Mucosa of rectum (tissue), 2 donors: ENCODE data around the gene OLFM2.
"Not testable (repeated sequence)": the region's sequence is repeated elsewhere in the genome, so short reads cannot be mapped to it uniquely, and the experiment has no call there.

ENCODE experiments used
- H3K27ac ChIP-seq, 2 donors: one replicate each; pipeline ENCODE4 v1.7.0; 2013; ENCODE audit warnings: inconsistent platforms in 2 of 2, low read depth in 2 of 2, low read length in 2 of 2
- H3K27me3 ChIP-seq, 2 donors: one replicate each; pipeline ENCODE4 v1.7.0; 2013; ENCODE audit warnings: low read length in 2 of 2; ENCODE audit not compliant: control insufficient read depth in 2 of 2, insufficient read depth in 2 of 2
- H3K36me3 ChIP-seq, 2 donors: one replicate each; pipeline ENCODE4 v1.7.0; 2013; ENCODE audit warnings: low read length in 2 of 2; ENCODE audit not compliant: control insufficient read depth in 2 of 2, insufficient read depth in 2 of 2
- H3K4me1 ChIP-seq, 2 donors: one replicate each; pipeline ENCODE4 v1.7.0; 2013; ENCODE audit warnings: low read length in 2 of 2, mild to moderate bottlenecking in 1 of 2; ENCODE audit not compliant: control insufficient read depth in 2 of 2, insufficient read depth in 2 of 2
- H3K4me3 ChIP-seq, 2 donors: one replicate each; pipeline ENCODE4 v1.7.0; 2013; ENCODE audit warnings: low read length in 2 of 2
- H3K9ac ChIP-seq, 2 donors: one replicate each; pipeline ENCODE4 v1.7.0; 2013; ENCODE audit warnings: low read length in 2 of 2, low read depth in 1 of 2, mild to moderate bottlenecking in 1 of 2
- H3K9me3 ChIP-seq, 2 donors: one replicate each; pipeline ENCODE4 v1.7.0; 2013; ENCODE audit warnings: low read length in 2 of 2; ENCODE audit not compliant: control insufficient read depth in 2 of 2
- donor health status: healthy.
- donor health status: Normal muscosa, but diverticular disease.

Gene OLFM2

DNA sequence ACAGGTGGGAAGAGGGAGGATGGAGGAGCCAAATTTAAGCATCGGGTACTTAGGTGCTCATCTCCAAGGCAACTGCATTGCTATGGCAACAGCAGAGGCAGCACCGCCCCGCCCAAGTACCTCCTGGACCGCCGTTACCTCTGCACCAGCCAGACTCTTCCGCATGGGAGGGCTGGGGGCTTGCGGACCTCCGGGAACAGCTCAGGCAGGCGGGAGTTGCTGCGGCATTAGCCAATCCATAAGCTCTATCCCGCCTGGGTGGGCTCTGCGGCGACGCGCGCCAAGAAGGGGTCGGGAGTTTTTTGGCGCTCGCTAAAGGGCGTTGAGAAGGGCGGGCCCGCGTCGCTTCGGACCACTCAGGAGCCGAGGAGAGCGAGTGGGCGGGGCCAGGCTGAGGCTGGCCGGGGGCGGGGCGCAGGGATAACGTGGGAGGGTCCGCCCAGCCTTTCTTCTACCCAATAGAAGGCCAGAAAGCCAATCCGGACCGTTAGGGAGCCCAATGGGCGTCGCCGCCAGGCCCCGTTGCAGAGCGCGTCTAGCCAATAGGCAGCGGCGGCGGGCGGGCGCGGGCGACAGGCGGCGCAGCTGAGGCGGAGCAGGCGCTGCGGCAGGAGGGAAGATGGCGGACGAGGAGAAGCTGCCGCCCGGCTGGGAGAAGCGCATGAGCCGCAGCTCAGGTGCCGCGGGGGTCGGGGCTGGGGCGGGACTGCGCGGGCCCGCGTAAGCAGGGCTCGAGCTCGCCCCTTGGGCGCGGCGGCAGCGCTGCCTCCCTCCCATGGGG is 101.4 kb downstream of the OLFM2 start, which contains the start of gene PIN1:
TSS of gene PIN1 (plus strand) at position 593 of the 781 bp plus-strand sequence. CDS start at position 620, 27 bp downstream.
- Histone ChIP-seq H3K9me3 (no peaks in the 10 kb centered on the region), H3K9ac (peak within 1 kb of the TSS; percentile 65 to 72), H3K4me3 (peak within 1 kb of the TSS; percentile 86 to 90), H3K36me3 (peaks cover 4 to 19% of the 10 kb centered on the region in 2 donors), H3K27ac (peak within 1 kb of the TSS; percentile 52 to 77), H3K27me3 (no peaks in the 10 kb centered on the region), H3K4me1 (peaks cover 10 to 12% of the 10 kb centered on the region in 2 donors)

DNA sequence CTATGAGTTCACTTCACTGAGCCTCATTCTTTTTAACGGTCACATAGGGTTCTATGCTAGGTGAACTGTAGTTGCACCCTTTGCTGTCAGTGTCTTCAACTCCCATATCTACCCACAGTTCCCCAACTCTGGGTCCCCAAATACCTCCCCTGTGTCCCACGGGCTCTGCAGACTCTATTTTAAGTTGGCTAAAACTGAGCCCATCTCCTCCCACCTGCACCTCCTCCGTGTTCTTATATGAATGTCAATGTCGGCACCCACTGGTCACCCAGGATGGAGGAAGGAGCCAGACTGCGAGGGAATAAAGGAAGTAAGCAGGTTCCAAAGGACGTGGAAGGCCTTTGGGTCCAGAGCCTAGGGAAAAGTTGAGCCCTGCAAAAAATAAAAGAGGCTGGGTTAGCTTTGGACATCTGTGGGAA is 102.0 kb downstream of the OLFM2 start:
- peak overlapping the region; percentile 52 to 56 for H3K9ac ChIP-seq
- peaks cover 7 to 16% of the 10 kb centered on the region in 2 donors for H3K36me3 ChIP-seq

DNA sequence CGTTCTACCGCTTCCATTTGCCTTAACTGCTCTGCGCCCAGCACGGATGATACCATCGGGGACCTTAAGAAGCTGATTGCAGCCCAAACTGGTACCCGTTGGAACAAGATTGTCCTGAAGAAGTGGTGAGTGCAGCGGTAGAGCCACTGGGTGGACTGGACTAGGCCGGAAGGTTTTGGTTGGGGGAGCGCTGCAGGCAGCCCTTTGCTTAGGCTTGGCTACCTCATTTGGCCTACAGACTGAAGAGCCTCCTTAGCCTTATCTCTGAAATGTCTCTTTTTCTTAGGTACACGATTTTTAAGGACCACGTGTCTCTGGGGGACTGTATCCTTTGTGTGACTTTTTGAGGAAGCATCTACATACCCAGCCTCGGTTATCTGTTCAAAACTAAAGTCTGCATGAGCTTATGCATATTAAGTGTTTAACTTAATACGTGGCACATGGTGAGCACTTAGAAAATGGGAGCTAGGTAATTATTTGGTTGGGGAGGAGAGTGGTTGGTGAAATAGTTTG is 107.7 kb downstream of the OLFM2 start:
- H3K9ac ChIP-seq: peak overlapping the region; percentile 80 to 88
- no peaks in the 10 kb centered on the region for H3K27me3 ChIP-seq
- H3K4me1 ChIP-seq: peaks cover 13 to 16% of the 10 kb centered on the region in 2 donors
- peaks cover 7 to 11% of the 10 kb centered on the region in 2 donors for H3K36me3 ChIP-seq
- H3K9me3 ChIP-seq: no peaks in the 10 kb centered on the region
- H3K4me3 ChIP-seq: peak overlapping the region; percentile 93 to 96
- H3K27ac ChIP-seq: no peak overlapping the region

More for the DNA sequence above, 102.0 kb downstream of the OLFM2 start:
- Histone ChIP-seq H3K27me3 (no peaks in the 10 kb centered on the region), H3K9me3 (no peaks in the 10 kb centered on the region), H3K4me3 (peak overlapping the region; percentile 84 to 87), H3K4me1 (peaks cover 10 to 12% of the 10 kb centered on the region in 2 donors), H3K27ac (peak overlapping the region; percentile 52 to 77)

DNA sequence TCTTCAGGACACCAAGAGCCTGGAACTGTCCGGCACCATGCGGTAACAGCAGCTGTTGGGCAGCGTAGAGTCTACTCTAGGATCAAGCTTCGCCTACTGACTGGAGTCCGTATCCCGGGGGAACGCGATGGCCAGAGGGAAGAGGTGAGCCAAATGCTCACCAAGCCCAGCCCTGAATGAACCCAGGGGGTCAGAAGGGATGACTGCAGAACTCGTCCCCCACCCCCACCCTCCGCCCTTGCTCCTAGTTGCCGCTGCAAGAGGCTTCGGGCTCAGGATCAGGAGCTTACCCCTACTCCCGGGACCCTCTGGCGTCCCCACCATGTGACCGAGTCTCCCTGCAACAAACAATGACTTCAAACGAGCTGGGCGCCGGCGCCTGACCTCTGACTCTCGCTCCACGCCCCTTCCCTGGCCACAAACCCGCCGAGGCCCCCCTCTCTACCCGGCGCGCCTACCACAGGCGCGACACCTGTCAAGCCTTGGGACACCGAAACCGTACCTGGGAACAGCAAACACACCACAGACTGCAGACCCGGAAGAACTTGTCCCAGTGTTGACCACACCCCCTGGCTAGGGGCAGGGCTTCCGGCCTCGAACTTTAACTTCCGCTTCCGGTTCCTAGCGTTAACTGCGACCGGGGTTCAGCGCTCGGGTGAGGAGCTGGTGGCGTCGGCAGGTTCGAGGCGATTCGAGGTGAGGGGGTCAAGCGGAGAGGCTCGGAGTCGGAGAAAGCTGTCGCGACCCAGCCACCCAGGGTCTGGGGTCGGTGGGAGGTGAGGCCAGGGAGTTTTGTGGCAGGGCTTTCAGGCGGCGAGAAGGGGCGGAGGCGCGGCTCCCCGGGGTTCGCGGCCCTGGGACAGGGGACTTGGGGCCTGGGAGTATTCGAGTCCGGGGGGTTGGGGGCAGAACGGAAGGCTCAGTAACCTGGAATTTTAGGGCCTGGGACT is 108.8 kb downstream of the OLFM2 start, which contains the start of gene UBL5:
TSS of gene UBL5 (plus strand) at position 630 of the 950 bp plus-strand sequence. CDS start 420 bp downstream, outside the sequence.
- peak within 1 kb of the TSS; percentile 90 to 95 for H3K27ac ChIP-seq
- H3K4me3 ChIP-seq: peak within 1 kb of the TSS; percentile 93 to 96
- H3K36me3 ChIP-seq: peaks cover 7 to 11% of the 10 kb centered on the region in 2 donors
- peaks cover 13 to 16% of the 10 kb centered on the region in 2 donors for H3K4me1 ChIP-seq
- H3K9me3 ChIP-seq: no peaks in the 10 kb centered on the region
- peak within 1 kb of the TSS; percentile 80 to 88 for H3K9ac ChIP-seq
- no peaks in the 10 kb centered on the region for H3K27me3 ChIP-seq

DNA sequence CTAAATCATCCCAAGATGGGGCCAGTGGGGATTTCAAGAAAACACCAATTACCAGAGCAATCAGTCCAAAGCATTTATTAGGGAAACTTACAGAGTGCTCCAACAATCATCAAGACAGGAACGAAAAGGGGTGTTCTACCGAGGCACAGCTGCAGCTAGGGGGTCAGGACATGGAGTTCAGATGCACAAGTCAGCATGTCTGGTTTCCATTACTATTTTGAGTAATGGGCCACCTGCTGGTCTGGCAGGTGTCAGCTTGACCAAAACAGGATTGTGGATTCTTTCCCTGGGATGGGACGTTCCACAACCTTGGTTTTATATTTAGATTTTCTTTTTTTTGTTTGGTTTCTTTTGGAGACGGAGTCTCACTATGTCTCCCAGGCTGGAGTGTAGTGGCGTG is 112.5 kb downstream of the OLFM2 start:
- H3K27me3 ChIP-seq: no peaks in the 10 kb centered on the region
- H3K4me1 ChIP-seq: peaks cover 12 to 15% of the 10 kb centered on the region in 2 donors
- no peaks in the 10 kb centered on the region for H3K9me3 ChIP-seq
- no peak overlapping the region for H3K27ac ChIP-seq
- H3K9ac ChIP-seq: no peak overlapping the region
- H3K4me3 ChIP-seq: no peak overlapping the region
- H3K36me3 ChIP-seq: no peaks in the 10 kb centered on the region

DNA sequence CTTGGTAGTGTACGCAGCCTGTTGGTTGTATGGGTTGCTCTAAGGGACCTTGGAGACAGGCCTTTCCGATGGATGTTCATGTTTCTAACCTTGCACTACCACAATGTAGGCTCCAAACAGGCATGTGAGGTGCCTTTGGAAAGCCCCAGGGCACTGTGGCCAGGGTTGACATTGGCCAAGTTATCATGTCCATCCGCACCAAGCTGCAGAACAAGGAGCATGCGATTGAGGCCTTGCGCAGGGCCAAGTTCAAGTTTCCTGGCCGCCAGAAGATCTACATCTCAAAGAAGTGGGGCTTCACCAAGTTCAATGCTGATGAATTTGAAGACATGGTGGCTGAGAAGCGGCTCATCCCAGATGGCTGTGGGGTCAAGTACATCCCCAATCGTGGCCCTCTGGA is 116.3 kb downstream of the OLFM2 start:
- Histone ChIP-seq H3K4me3 (peak overlapping the region; percentile 59 to 61), H3K27ac (peak overlapping the region; percentile 98 to 100), H3K9ac (peak overlapping the region in 1 of 2 donors; percentile 38)
- not testable (repeated sequence) for H3K36me3 ChIP-seq, H3K4me1 ChIP-seq, H3K27me3 ChIP-seq, H3K9me3 ChIP-seq

DNA sequence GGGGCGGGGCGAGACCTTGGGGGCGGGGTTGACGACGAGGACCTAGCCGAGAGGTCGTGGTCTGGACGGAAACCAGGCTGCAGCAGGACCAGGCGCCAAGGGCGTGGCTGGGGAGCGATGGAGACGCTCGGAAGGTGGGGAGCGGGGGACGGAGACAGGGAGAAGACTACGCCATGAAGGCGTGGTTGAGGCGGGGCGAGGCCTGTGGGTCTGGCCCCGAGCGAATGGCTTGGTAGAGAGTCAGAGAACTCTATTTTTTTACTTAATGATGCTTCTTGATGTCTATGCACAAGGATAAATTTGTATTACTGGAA is 116.8 kb downstream of the OLFM2 start:
- H3K9ac ChIP-seq: peak overlapping the region in 1 of 2 donors; percentile 38
- H3K4me3 ChIP-seq: peak overlapping the region; percentile 59 to 61

DNA sequence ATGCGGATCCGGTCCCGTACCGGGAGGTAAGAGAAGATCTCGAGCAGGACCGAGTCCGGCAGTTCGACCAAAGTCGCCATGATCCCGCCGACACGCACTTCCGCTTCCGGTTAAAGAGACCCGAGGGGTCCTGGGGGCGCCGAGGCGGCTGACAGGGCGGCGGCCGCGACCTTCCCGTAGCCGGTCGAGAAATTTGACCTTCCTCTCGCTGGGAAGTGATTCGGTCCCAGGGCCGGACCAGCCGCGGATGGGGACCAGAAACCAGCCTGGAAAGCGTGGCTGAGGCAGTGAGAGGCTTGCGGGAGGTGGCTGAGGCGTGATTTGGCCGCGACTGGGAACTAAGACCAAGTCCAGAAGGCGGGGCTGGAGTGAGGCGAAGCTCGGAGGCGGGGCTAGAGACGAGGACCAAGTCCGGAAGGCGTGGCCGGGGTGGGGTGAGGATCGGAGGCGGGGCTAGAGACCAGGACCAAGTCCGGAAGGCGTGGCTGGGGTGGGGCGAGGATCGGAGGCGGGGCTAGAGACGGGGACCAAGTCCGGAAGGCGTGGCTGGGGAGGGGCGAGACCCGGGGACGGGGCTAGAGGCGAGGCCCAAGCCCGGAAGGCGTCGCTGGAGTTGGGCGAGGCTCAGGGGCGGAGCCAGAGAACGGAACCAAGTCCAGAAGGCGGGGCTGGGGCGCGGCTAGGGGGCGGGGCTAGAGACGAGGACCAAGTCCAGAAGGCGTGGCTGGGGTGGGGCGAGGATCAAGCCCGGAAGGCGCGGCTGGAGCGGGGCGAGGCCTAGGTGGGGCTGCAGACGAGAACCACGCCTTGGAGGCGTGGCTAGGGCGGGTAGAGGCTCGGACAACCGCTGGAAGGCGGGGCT is 117.3 kb downstream of the OLFM2 start, which contains the start of gene FBXL12:
TSS of gene FBXL12 (minus strand) at position 346 of the 862 bp plus-strand sequence. CDS start at position 80, 266 bp downstream.
- Histone ChIP-seq H3K27ac (peak within 1 kb of the TSS; percentile 98 to 100), H3K36me3 (peaks cover 0 to 4% of the 10 kb centered on the region in 2 donors), H3K9ac (peak within 1 kb of the TSS; percentile 95 to 99), H3K4me3 (peak within 1 kb of the TSS; percentile 91 to 98), H3K9me3 (no peaks in the 10 kb centered on the region), H3K27me3 (no peaks in the 10 kb centered on the region), H3K4me1 (peaks cover 7% of the 10 kb centered on the region in 2 donors)

More for the DNA sequence above, 116.8 kb downstream of the OLFM2 start:
- peak overlapping the region; percentile 98 to 100 for H3K27ac ChIP-seq
- no peaks in the 10 kb centered on the region for H3K9me3 ChIP-seq
- H3K36me3 ChIP-seq: peaks cover 0 to 4% of the 10 kb centered on the region in 2 donors
- H3K4me1 ChIP-seq: peaks cover 7% of the 10 kb centered on the region in 2 donors
- H3K27me3 ChIP-seq: no peaks in the 10 kb centered on the region

DNA sequence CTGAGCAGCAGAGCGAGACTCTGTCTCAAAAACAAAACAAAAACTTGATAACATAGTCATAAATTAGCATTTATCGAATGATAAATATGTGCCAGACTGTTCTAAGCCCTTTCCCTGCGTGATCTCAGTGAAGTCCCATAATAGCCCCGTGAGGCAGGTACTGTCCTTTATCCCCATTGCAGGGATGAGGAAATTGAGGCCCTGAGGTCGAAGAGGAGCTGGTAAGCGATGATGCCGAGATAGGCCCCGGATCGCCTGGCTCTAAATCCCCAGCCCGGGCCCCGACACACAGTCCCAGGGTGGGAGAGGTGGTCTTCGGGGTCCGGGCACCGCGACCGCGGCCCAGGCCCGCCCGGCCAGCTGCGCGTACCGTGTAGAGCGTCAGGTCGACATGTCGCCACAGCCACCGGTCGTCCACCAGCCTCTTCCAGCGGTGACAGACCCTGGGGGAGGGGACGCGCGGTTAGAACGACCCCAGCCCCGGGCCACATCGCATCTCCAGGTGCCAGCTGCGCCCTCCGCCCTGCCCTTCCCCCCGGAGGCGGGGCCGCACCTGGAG is 118.1 kb downstream of the OLFM2 start:
- Histone ChIP-seq H3K9me3 (no peaks in the 10 kb centered on the region), H3K4me3 (peak overlapping the region; percentile 91 to 98), H3K36me3 (peaks cover 0 to 7% of the 10 kb centered on the region in 2 donors), H3K27ac (peak overlapping the region; percentile 98 to 100), H3K9ac (peak overlapping the region; percentile 95 to 99), H3K4me1 (peaks cover 7% of the 10 kb centered on the region in 2 donors), H3K27me3 (no peaks in the 10 kb centered on the region)
